ENCODE data around the gene HAO2. TPM values are rescaled to one million over a fixed set of nuclear protein-coding genes. Genes with fewer than 3 reads are reported as not detected.

Gene HAO2
- total RNA-seq, 2 experiments from 2014 or later: not detected

DNA sequence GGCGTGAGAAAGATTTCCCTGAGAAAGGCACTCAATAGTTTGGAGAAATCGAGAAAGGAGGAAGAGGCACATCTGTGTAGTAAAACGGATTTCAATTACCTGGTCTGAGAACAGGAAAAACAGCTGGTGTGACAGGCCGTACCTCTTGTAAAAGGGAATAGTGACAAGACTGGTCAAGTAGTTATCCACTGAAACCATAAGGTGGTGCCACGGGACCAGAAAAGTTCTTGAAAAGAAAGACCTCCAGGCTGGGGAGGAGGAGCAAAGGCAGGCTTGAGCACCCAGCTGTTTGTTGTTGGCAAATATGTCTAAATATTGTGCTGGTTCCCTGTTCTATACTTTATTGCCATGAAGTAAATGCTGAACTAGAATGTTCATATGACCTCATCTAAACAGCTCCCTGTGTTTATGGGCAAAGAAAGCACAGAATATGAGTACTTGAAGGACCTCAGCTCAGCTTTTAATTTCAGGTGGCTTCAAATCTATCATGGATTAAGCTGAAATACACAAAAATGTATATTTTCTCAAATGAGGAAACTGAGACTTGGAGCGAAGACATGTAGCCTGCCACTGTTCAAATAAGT, 4.0 kb downstream of the HAO2 start:
- Histone ChIP-seq H4K20me1 (ENCODE audit: insufficient read depth, low read length) (no peaks in the 10 kb centered on the region), H3K4me3 (ENCODE audit: low read depth, low read length, poor library complexity, severe bottlenecking) (no peak overlapping the region), H3K27ac (ENCODE audit: low read depth, low read length, poor library complexity, severe bottlenecking) (no peak overlapping the region), H3K79me2 (ENCODE audit: insufficient read depth, low read depth, low read length) (no peaks in the 10 kb centered on the region), H2AFZ (ENCODE audit: low read length) (no peak overlapping the region), H3K4me1 (ENCODE audit: insufficient read depth, low read length, poor library complexity, severe bottlenecking) (no peaks in the 10 kb centered on the region), H3K4me2 (ENCODE audit: low read length) (no peak overlapping the region), H3K9me3 (ENCODE audit: low read length) (no peaks in the 10 kb centered on the region), H3K9me2 (ENCODE audit: insufficient read depth, low read length) (no peaks in the 10 kb centered on the region), H3K36me3 (ENCODE audit: insufficient read depth, low read length) (no peaks in the 10 kb centered on the region)
- TF ChIP-seq, protein P1, sequence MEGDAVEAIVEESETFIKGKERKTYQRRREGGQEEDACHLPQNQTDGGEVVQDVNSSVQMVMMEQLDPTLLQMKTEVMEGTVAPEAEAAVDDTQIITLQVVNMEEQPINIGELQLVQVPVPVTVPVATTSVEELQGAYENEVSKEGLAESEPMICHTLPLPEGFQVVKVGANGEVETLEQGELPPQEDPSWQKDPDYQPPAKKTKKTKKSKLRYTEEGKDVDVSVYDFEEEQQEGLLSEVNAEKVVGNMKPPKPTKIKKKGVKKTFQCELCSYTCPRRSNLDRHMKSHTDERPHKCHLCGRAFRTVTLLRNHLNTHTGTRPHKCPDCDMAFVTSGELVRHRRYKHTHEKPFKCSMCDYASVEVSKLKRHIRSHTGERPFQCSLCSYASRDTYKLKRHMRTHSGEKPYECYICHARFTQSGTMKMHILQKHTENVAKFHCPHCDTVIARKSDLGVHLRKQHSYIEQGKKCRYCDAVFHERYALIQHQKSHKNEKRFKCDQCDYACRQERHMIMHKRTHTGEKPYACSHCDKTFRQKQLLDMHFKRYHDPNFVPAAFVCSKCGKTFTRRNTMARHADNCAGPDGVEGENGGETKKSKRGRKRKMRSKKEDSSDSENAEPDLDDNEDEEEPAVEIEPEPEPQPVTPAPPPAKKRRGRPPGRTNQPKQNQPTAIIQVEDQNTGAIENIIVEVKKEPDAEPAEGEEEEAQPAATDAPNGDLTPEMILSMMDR (conservative IDR thresholded peaks at IDR 0.05; ENCODE audit: low read length): 0 out of 2 replicates have a peak, but pooled peaks have one; percentile 23
- no peak for TF ChIP-seq EZH2phosphoT487 (IDR thresholded peaks at IDR 0.05; ENCODE audit: borderline replicate concordance, low read depth, low read length)
- ChIA-PET POLR2A (interaction anchor here (0.6 kb wide), 1 partner anchor 72 kb away, joined by 3 read pairs; no protein-coding TSS in a partner anchor), CTCF (ENCODE audit: unreplicated experiment) (no interaction called here)
- BruUV-seq (replicated peaks): no TSS peak
- peak; percentile 15 for DNase-seq (ENCODE audit: low spot score)
- intact Hi-C loops (cut with micrococcal nuclease; ENCODE audit: unreplicated experiment): no loop called here

DNA sequence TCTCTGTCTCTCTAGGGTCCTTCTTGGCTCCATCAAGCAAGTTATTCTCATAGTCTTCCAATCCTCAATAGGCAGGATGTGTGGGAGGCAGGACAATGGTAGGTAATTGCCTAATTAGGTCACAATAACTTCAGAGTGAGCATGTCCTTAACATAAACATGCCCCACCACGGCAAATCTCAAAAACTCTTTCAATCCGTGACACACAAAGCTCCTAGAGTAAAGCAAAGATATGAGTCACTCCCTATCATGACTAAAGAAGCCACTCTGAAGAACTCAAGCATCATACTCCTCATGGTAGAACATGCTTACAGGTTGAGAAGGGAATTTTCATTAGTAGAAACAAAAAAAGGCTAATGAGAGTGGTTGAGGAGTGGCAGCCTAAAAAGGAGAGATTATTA, 4.9 kb downstream of the HAO2 start:
- Histone ChIP-seq H3K36me3 (ENCODE audit: insufficient read depth, low read length) (no peaks in the 10 kb centered on the region), H3K4me2 (ENCODE audit: low read length) (no peak overlapping the region), H4K20me1 (ENCODE audit: insufficient read depth, low read length) (no peaks in the 10 kb centered on the region), H3K9me3 (ENCODE audit: low read length) (no peaks in the 10 kb centered on the region), H3K4me3 (ENCODE audit: low read depth, low read length, poor library complexity, severe bottlenecking) (no peak overlapping the region), H3K4me1 (ENCODE audit: insufficient read depth, low read length, poor library complexity, severe bottlenecking) (no peaks in the 10 kb centered on the region), H2AFZ (ENCODE audit: low read length) (no peak overlapping the region), H3K79me2 (ENCODE audit: insufficient read depth, low read depth, low read length) (no peaks in the 10 kb centered on the region), H3K27ac (ENCODE audit: low read depth, low read length, poor library complexity, severe bottlenecking) (no peak overlapping the region), H3K9me2 (ENCODE audit: insufficient read depth, low read length) (no peaks in the 10 kb centered on the region)
- intact Hi-C loops (cut with micrococcal nuclease; ENCODE audit: unreplicated experiment): no loop called here
- DNase-seq (ENCODE audit: low spot score): no peak
- ChIA-PET CTCF (ENCODE audit: unreplicated experiment) (no interaction called here), POLR2A (interaction anchor here (0.8 kb wide), 1 partner anchor 24 kb away, joined by 3 read pairs; no protein-coding TSS in a partner anchor)
- no TSS peak for BruUV-seq (replicated peaks)
- TF ChIP-seq, protein P1 (conservative IDR thresholded peaks at IDR 0.05; ENCODE audit: low read length): no peak
- no peak for TF ChIP-seq EZH2phosphoT487 (IDR thresholded peaks at IDR 0.05; ENCODE audit: borderline replicate concordance, low read depth, low read length)

DNA sequence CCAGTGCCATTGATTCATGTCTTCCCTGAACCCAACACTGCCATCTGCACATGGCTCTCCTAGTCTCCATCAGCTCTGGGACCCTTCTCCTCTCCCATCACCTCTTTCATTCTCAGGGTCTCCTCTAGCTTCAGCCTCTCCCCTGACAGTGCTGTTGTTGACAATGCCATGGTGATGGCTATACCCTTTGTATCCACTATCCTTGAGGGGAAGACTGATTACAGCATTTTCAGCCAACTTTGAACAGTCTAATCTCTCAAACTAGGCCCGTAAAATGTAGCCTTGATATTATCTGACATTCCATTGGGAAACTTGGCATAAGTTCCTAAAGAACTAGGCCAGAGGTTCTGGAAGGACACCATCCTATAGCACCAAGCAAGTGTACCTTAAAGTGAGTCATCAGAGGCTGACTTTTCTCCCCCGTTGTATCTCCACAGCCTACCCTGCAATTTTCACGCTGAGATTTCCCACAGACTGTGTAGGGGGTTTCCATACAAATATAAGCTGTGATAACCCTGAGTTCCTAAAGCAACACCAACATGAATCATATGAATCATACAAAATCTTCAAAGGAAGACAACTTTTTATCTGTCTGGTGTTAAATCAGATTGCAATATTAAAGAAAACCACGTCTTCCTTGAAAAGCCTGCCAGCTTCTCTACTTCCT, 5.8 kb downstream of the HAO2 start:
- Histone ChIP-seq H3K9me3 (ENCODE audit: low read length) (no peaks in the 10 kb centered on the region), H3K27ac (ENCODE audit: low read depth, low read length, poor library complexity, severe bottlenecking) (no peak overlapping the region), H3K36me3 (ENCODE audit: insufficient read depth, low read length) (no peaks in the 10 kb centered on the region), H3K79me2 (ENCODE audit: insufficient read depth, low read depth, low read length) (no peaks in the 10 kb centered on the region), H4K20me1 (ENCODE audit: insufficient read depth, low read length) (no peaks in the 10 kb centered on the region), H3K4me2 (ENCODE audit: low read length) (no peak overlapping the region), H3K9me2 (ENCODE audit: insufficient read depth, low read length) (no peaks in the 10 kb centered on the region), H3K4me3 (ENCODE audit: low read depth, low read length, poor library complexity, severe bottlenecking) (no peak overlapping the region), H2AFZ (ENCODE audit: low read length) (no peak overlapping the region), H3K4me1 (ENCODE audit: insufficient read depth, low read length, poor library complexity, severe bottlenecking) (no peaks in the 10 kb centered on the region)
- TF ChIP-seq, protein P1 (conservative IDR thresholded peaks at IDR 0.05; ENCODE audit: low read length): no peak
- no peak for TF ChIP-seq EZH2phosphoT487 (IDR thresholded peaks at IDR 0.05; ENCODE audit: borderline replicate concordance, low read depth, low read length)
- ChIA-PET POLR2A (no interaction called here), CTCF (ENCODE audit: unreplicated experiment) (no interaction called here)
- BruUV-seq (replicated peaks): no TSS peak
- intact Hi-C loops (cut with micrococcal nuclease; ENCODE audit: unreplicated experiment): no loop called here
- DNase-seq (ENCODE audit: low spot score): no peak
